ENCODE results near the gene LTBP3. TPM values are rescaled to one million over a fixed set of nuclear protein-coding genes. Genes with fewer than 3 reads are reported as not detected.

LTBP3 gene
- total and polyA plus RNA-seq, 2 donors (not counting 3 experiments of a cell fraction or from before 2014, with no cell fraction given), result 120 to 209 TPM

DNA sequence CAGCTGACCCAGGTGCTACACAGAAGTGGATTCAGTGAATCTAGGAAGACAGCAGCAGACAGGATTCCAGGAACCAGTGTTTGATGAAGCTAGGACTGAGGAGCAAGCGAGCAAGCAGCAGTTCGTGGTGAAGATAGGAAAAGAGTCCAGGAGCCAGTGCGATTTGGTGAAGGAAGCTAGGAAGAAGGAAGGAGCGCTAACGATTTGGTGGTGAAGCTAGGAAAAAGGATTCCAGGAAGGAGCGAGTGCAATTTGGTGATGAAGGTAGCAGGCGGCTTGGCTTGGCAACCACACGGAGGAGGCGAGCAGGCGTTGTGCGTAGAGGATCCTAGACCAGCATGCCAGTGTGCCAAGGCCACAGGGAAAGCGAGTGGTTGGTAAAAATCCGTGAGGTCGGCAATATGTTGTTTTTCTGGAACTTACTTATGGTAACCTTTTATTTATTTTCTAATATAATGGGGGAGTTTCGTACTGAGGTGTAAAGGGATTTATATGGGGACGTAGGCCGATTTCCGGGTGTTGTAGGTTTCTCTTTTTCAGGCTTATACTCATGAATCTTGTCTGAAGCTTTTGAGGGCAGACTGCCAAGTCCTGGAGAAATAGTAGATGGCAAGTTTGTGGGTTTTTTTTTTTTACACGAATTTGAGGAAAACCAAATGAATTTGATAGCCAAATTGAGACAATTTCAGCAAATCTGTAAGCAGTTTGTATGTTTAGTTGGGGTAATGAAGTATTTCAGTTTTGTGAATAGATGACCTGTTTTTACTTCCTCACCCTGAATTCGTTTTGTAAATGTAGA, 57.6 kb downstream of the LTBP3 start:
- Histone ChIP-seq H3K4me2 (ENCODE audit: insufficient read depth, low read length) (peak overlapping the region; percentile 97), H3K27me3 (ENCODE audit: control insufficient read depth in 2 of 2, insufficient read depth in 2 of 2, low read length in 2 of 2) (no peaks in the 10 kb centered on the region), H3K9me1 (replicated peaks; ENCODE audit: control insufficient read depth, extremely low read depth, insufficient read depth, low read length) (no peaks in the 10 kb centered on the region), H4K20me1 (replicated peaks; ENCODE audit: control insufficient read depth, extremely low read depth, insufficient read depth, low read length) (peaks cover 19% of the 10 kb centered on the region), H3K9me3 (replicated peaks; ENCODE audit: control insufficient read depth, insufficient read depth, low read length) (no peaks in the 10 kb centered on the region), H3K36me3 (ENCODE audit: control insufficient read depth in 2 of 2, extremely low read depth in 1 of 2, insufficient read depth in 2 of 2, low read length in 2 of 2) (peaks cover 18 to 27% of the 10 kb centered on the region in 2 experiments), H3K4me1 (ENCODE audit: control insufficient read depth, extremely low read depth, insufficient read depth, low read length) (peaks cover 30% of the 10 kb centered on the region), H3K27ac (ENCODE audit: insufficient read depth, low read depth, low read length) (peak overlapping the region; percentile 89), H2AFZ (ENCODE audit: low read depth, low read length) (no peak overlapping the region), H3K9ac (replicated peaks; ENCODE audit: extremely low read depth, insufficient read depth, low read length) (peak overlapping the region; percentile 95), H3K4me3 (replicated peaks in 1 of 3; ENCODE audit: insufficient read depth in 1 of 3, low read depth in 1 of 3, low read length in 3 of 3) (peak overlapping the region; percentile 67 to 98 (median 91)), H3K79me2 (ENCODE audit: control insufficient read depth, insufficient read depth, low read length) (peaks cover 85% of the 10 kb centered on the region)
- CTCF ChIA-PET, result interaction anchor here (2.1 to 13.9 kb wide), 4 partner anchors 12 to 32 kb away, joined by 7 to 247 read pairs (median 44); no protein-coding TSS in a partner anchor
- intact Hi-C loops (cut with micrococcal nuclease), result no loop called here
- TF ChIP-seq FOS (IDR thresholded peaks at IDR 0.05; ENCODE audit: borderline replicate concordance, insufficient read depth, low read length) (no peak), POLR2A (IDR thresholded peaks at IDR 0.05; ENCODE audit: low read depth, low read length) (peak; percentile 95), MYC (IDR thresholded peaks at IDR 0.05; ENCODE audit: low read depth, low read length) (no peak), POLR2AphosphoS5 (IDR thresholded peaks at IDR 0.05; ENCODE audit: insufficient read depth, low read depth, low read length) (peak; percentile 91)
- POLR2A ChIA-PET, result interaction anchor here (0.9 to 13.9 kb wide), 13 partner anchors 8 to 85 kb away, joined by 3 to 283 read pairs (median 49); partner anchors contain the start of gene NEAT1
- FAIRE-seq (no peak), DNase-seq (ENCODE audit: low read depth, low spot score) (peak; percentile 60)
- BruUV-seq (replicated peaks), result no TSS peak
- dilution Hi-C loops (cut with MboI; ENCODE audit: extremely low pct_ligation_motif_present, low sequenced_read_pairs), result no loop called here

DNA sequence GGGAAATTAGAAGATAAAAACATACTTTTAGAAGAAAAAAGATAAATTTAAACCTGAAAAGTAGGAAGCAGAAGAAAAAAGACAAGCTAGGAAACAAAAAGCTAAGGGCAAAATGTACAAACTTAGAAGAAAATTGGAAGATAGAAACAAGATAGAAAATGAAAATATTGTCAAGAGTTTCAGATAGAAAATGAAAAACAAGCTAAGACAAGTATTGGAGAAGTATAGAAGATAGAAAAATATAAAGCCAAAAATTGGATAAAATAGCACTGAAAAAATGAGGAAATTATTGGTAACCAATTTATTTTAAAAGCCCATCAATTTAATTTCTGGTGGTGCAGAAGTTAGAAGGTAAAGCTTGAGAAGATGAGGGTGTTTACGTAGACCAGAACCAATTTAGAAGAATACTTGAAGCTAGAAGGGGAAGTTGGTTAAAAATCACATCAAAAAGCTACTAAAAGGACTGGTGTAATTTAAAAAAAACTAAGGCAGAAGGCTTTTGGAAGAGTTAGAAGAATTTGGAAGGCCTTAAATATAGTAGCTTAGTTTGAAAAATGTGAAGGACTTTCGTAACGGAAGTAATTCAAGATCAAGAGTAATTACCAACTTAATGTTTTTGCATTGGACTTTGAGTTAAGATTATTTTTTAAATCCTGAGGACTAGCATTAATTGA, 58.3 kb downstream of the LTBP3 start:
- BruUV-seq (replicated peaks), result no TSS peak
- dilution Hi-C loops (cut with MboI; ENCODE audit: extremely low pct_ligation_motif_present, low sequenced_read_pairs) (no loop called here), intact Hi-C loops (cut with micrococcal nuclease) (loop anchor here (5.0 kb wide), 1 partner anchor 43 kb away; no protein-coding TSS in a partner anchor)
- H3K4me3 ChIP-seq (replicated peaks in 1 of 3; ENCODE audit: insufficient read depth in 1 of 3, low read depth in 1 of 3, low read length in 3 of 3), result peak overlapping the region; percentile 67 to 98 (median 91)
- H3K36me3 ChIP-seq (ENCODE audit: control insufficient read depth in 2 of 2, extremely low read depth in 1 of 2, insufficient read depth in 2 of 2, low read length in 2 of 2), result peaks cover 12 to 22% of the 10 kb centered on the region in 2 experiments
- H3K9me1 ChIP-seq (replicated peaks; ENCODE audit: control insufficient read depth, extremely low read depth, insufficient read depth, low read length), result no peaks in the 10 kb centered on the region
- H3K27me3 ChIP-seq (ENCODE audit: control insufficient read depth in 2 of 2, insufficient read depth in 2 of 2, low read length in 2 of 2), result no peaks in the 10 kb centered on the region
- H3K9ac ChIP-seq (replicated peaks; ENCODE audit: extremely low read depth, insufficient read depth, low read length), result peak overlapping the region; percentile 95
- H3K9me3 ChIP-seq (replicated peaks; ENCODE audit: control insufficient read depth, insufficient read depth, low read length), result no peaks in the 10 kb centered on the region
- H3K4me1 ChIP-seq (ENCODE audit: control insufficient read depth, extremely low read depth, insufficient read depth, low read length), result peaks cover 24% of the 10 kb centered on the region
- POLR2A ChIA-PET, result interaction anchor here (0.6 to 13.9 kb wide), 22 partner anchors 9 to 117 kb away, joined by 3 to 283 read pairs (median 8); partner anchors contain the start of genes NEAT1 and SLC25A45
- H3K27ac ChIP-seq (ENCODE audit: insufficient read depth, low read depth, low read length), result peak overlapping the region; percentile 89
- no peak overlapping the region for H2AFZ ChIP-seq (ENCODE audit: low read depth, low read length)
- peaks cover 78% of the 10 kb centered on the region for H3K79me2 ChIP-seq (ENCODE audit: control insufficient read depth, insufficient read depth, low read length)
- no peak for FAIRE-seq
- TF ChIP-seq EZH2 (IDR thresholded peaks at IDR 0.05; ENCODE audit: borderline replicate concordance, low read depth, low read length, severe bottlenecking), result no peak
- TF ChIP-seq MYC (IDR thresholded peaks at IDR 0.05; ENCODE audit: low read depth, low read length), result no peak
- no peak for TF ChIP-seq FOS (IDR thresholded peaks at IDR 0.05; ENCODE audit: borderline replicate concordance, insufficient read depth, low read length)
- no peak for TF ChIP-seq JUN (IDR thresholded peaks at IDR 0.05; ENCODE audit: borderline replicate concordance, insufficient read depth, insufficient read length, low read depth)
- TF ChIP-seq GATA2 (IDR thresholded peaks at IDR 0.05; ENCODE audit: insufficient read depth, insufficient read length, low read depth, low read length), result no peak
- no peak for DNase-seq (ENCODE audit: low read depth, low spot score)
- H3K4me2 ChIP-seq (ENCODE audit: insufficient read depth, low read length), result peak overlapping the region; percentile 97
- peaks cover 19% of the 10 kb centered on the region for H4K20me1 ChIP-seq (replicated peaks; ENCODE audit: control insufficient read depth, extremely low read depth, insufficient read depth, low read length)
- CTCF ChIA-PET, result interaction anchor here (1.1 to 13.9 kb wide), 6 partner anchors 11 to 80 kb away, joined by 3 to 247 read pairs (median 7); no protein-coding TSS in a partner anchor

All from endothelial cell of umbilical vein (primary cell).